Left ventricle myocardium inferior (tissue), 1 donor: ENCODE measurements around the gene EPB41. TPM values are rescaled to one million over a fixed set of nuclear protein-coding genes. Genes with fewer than 3 reads are reported as not detected.

Source experiments
- DNase-seq: peaks from one replicate; pipeline ENCODE4 v3.0.0-alpha.2; 2020
- H3K27ac ChIP-seq: fragments of 200-600 bp; replicated peaks from 2 replicates; pipeline ENCODE4 v1.8.0; 2021
- H3K27me3 ChIP-seq: fragments of 200-600 bp; 2 replicates; pipeline ENCODE4 v1.8.0; 2021; ENCODE audit warnings: low read depth
- H3K36me3 ChIP-seq: fragments of 200-600 bp; 2 replicates; pipeline ENCODE4 v1.8.0; 2021
- H3K4me1 ChIP-seq: fragments of 200-600 bp; 2 replicates; pipeline ENCODE4 v1.8.0; 2021
- H3K4me3 ChIP-seq: fragments of 200-600 bp; 2 replicates; pipeline ENCODE4 v1.8.0; 2021; ENCODE audit warnings: mild to moderate bottlenecking, moderate library complexity
- H3K9me3 ChIP-seq: fragments of 200-600 bp; replicated peaks from 2 replicates; pipeline ENCODE4 v1.8.0; 2021
- intact Hi-C: fragments of 100-400 bp; cut with micrococcal nuclease; formaldehyde crosslinking; loops from one replicate; pipeline ENCODE4 v1.11.0; 2022
- total RNA-seq: library from RNA; stranded (reverse); fragmentation: NEBNext Ultra II Directional; extraction: Animal tissue kit (Norgen Biotek cat#: 25700); gene quantifications from one replicate; pipeline ENCODE4 v1.2.1, GENCODE V29; 2021
- TF ChIP-seq, protein P1 (sequence below): fragments of 200-600 bp; IDR thresholded peaks from 2 replicates; pipeline ENCODE4 v1.8.0; 2021; ENCODE audit warnings: antibody characterized with exemption, mild to moderate bottlenecking, borderline replicate concordance
- donor health status: DM: no; HTN: yes; CAD: no; lungs with severe emphysema.

The EPB41 gene
- total RNA-seq, 1 donor from 2014 or later, result 23.4 TPM

DNA sequence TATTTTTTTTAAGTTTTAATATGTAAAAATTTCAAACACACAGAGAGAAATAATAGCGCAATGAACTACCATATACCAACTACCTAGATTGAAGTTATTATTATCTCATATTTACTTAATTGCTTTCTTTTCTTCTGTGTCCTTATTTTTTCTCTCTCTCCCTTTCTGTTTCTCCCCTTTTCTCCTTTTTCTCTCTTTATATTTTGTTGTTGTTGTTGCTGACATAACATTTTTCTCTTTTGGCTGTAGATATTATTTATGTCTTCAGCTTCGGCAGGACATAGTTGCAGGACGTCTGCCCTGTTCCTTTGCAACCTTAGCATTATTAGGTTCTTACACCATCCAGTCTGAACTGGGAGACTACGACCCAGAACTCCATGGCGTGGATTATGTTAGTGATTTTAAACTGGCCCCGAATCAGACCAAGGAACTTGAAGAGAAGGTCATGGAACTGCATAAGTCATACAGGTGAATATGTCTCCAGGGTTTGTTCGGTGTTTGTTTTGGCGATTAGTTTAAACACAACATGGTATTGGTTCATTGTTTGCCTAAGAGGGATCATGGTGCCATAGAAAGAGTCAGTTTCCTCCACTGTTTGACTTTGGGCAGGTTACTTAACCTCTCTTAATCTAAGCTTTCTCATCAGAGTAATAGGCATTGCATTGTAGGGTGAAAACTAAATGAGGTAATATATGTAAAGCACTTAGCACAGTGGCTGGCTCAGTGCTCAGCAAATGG is 103.8 kb downstream of the EPB41 start:
- no peak for DNase-seq
- intact Hi-C loops, result no loop called here
- Histone ChIP-seq H3K4me3 (no peak overlapping the region), H3K36me3 (no peaks in the 10 kb centered on the region), H3K9me3 (no peaks in the 10 kb centered on the region), H3K27me3 (no peaks in the 10 kb centered on the region), H3K27ac (no peak overlapping the region), H3K4me1 (no peaks in the 10 kb centered on the region)
- TF ChIP-seq, protein P1, sequence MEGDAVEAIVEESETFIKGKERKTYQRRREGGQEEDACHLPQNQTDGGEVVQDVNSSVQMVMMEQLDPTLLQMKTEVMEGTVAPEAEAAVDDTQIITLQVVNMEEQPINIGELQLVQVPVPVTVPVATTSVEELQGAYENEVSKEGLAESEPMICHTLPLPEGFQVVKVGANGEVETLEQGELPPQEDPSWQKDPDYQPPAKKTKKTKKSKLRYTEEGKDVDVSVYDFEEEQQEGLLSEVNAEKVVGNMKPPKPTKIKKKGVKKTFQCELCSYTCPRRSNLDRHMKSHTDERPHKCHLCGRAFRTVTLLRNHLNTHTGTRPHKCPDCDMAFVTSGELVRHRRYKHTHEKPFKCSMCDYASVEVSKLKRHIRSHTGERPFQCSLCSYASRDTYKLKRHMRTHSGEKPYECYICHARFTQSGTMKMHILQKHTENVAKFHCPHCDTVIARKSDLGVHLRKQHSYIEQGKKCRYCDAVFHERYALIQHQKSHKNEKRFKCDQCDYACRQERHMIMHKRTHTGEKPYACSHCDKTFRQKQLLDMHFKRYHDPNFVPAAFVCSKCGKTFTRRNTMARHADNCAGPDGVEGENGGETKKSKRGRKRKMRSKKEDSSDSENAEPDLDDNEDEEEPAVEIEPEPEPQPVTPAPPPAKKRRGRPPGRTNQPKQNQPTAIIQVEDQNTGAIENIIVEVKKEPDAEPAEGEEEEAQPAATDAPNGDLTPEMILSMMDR, result no peak

DNA sequence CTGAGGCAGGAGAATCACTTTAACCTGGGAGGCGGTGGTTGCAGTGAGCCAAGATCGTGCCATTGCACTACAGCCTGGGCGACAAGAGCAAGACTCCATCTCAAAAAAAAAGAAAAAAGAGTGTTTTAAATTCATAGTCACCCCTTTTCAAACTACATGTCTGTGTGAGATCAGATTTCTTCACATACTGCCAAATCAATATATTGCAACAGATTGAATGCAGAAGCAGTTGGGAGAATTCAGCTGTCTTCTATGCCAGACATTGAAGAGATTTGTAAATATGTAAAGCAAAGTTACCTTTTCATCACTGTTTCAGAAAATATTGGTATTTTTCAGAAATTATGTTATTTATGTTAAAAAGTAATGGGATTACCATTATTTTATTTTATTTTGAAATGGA is 108.3 kb downstream of the EPB41 start:
- H3K4me3 ChIP-seq, result no peak overlapping the region
- intact Hi-C loops, result no loop called here
- no peaks in the 10 kb centered on the region for H3K4me1 ChIP-seq
- no peak for DNase-seq
- TF ChIP-seq, protein P1, result no peak
- no peak overlapping the region for H3K27ac ChIP-seq
- no peaks in the 10 kb centered on the region for H3K36me3 ChIP-seq
- H3K27me3 ChIP-seq, result no peaks in the 10 kb centered on the region
- no peaks in the 10 kb centered on the region for H3K9me3 ChIP-seq

DNA sequence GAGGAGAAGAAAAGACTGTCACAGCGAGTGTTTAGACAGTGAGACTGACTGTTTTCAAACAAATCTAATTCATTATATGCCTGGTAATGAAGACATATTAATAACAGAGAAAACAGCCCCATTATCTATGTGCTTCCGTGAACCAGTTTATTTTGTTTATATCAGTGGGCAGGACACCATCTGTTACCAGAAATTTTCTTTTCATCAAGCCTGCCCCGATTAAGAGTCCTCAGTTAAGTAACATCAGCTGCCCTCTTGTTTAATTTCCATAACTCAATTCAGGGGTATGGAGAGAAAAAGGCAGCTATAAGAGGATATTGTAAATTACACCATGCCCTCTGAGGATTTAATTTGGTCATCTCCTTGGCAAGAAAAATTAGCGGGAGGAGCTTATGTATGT is 115.3 kb downstream of the EPB41 start:
- intact Hi-C loops, result loop anchor here (5.0 kb wide), 1 partner anchor 147 kb away; no protein-coding TSS in a partner anchor
- Histone ChIP-seq H3K27ac (no peak overlapping the region), H3K4me3 (no peak overlapping the region), H3K9me3 (no peaks in the 10 kb centered on the region), H3K27me3 (no peaks in the 10 kb centered on the region), H3K4me1 (peaks cover 6% of the 10 kb centered on the region), H3K36me3 (peaks cover 10% of the 10 kb centered on the region)
- no peak for DNase-seq
- TF ChIP-seq, protein P1, result no peak

DNA sequence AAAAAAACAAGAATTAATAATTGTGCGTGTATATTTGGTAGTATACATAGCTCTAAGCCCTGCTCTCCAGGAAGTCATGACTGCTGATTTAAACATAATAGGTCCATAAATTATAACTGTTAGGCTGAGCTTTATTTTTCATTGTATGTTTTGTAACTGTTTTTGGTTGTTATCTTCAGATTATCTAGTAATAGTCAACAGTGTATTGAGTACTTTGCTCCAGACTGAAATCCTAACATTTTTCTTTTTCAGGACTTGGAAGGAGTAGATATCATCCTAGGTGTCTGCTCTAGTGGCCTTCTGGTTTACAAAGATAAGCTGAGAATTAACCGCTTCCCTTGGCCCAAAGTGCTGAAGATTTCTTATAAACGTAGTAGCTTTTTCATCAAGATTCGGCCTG is 118.5 kb downstream of the EPB41 start:
- TF ChIP-seq, protein P1, result no peak
- H3K36me3 ChIP-seq, result peaks cover 10% of the 10 kb centered on the region
- no peak for DNase-seq
- H3K4me1 ChIP-seq, result peaks cover 17% of the 10 kb centered on the region
- H3K27ac ChIP-seq, result no peak overlapping the region
- intact Hi-C loops, result loop anchor here (5.0 kb wide), 1 partner anchor 151 kb away; no protein-coding TSS in a partner anchor
- no peak overlapping the region for H3K4me3 ChIP-seq
- H3K9me3 ChIP-seq, result no peaks in the 10 kb centered on the region
- no peaks in the 10 kb centered on the region for H3K27me3 ChIP-seq

DNA sequence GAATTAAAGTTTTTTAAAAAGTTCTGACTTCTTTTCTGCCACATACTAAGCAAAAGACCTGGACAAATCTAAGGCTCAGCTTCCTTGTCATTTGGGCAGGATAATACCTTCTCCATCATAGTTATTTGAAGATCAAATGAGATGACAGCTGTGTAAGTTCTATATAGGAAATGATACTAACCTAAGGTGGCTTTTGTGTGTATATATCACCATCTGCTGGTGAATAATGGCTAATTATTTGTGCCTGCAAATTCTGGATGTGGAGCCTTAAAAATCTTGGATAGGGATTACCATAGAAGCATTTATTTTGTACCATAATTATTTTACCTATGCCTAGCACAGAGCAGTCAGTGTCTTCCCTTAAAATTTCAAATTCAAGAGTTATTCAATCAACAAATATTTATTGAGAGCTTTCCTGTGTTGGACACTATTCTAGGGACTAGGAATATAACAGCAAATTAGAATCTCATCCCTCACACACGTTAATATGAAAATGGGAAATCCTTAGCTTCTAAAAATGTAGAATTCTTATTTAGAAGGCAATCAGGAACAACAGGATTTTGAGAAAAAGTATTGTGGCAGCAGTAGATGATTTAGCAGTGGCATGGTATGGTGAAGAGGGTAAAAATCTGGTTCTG is 119.6 kb downstream of the EPB41 start:
- Histone ChIP-seq H3K4me1 (peaks cover 17% of the 10 kb centered on the region), H3K9me3 (no peaks in the 10 kb centered on the region), H3K4me3 (no peak overlapping the region), H3K27ac (no peak overlapping the region), H3K36me3 (peaks cover 10% of the 10 kb centered on the region), H3K27me3 (no peaks in the 10 kb centered on the region)
- no peak for DNase-seq
- intact Hi-C loops, result loop anchor here (5.0 kb wide), 1 partner anchor 152 kb away; no protein-coding TSS in a partner anchor
- TF ChIP-seq, protein P1, result peak; percentile 69
